Gastrocnemius medialis (tissue), 4 donors: Measurements from ENCODE around the gene TAF7. TPM values are rescaled to one million over a fixed set of nuclear protein-coding genes. Genes with fewer than 3 reads are reported as not detected.
"Not testable (repeated sequence)": the region's sequence is repeated elsewhere in the genome, so short reads cannot be mapped to it uniquely, and the experiment has no call there.

ENCODE experiments used
- ATAC-seq, 2 donors: fragments of 150-250 bp; one replicate each; pipeline ENCODE4 v1.9.1; 2016
- DNase-seq, 2 donors: peaks; one replicate each; pipeline ENCODE4 v3.0.0-alpha.2; 2019
- H3K27ac ChIP-seq, 4 donors: fragments of 200-600 bp; sonication (generic); 1 replicate in 1 of 4; 2 replicates in 3 of 4; pipeline ENCODE4 v1.5.1; 2016 to 2018; ENCODE audit warnings: mild to moderate bottlenecking in 2 of 4, moderate library complexity in 1 of 4
- H3K27me3 ChIP-seq, 3 donors: fragments of 200-600 bp; sonication (generic) in 2 of 3; 1 replicate in 1 of 3; 2 replicates in 2 of 3; pipeline versions ENCODE4 v1.5.1 to v1.6.0; 2016 to 2019; ENCODE audit warnings: mild to moderate bottlenecking in 1 of 3, moderate library complexity in 1 of 3
- H3K36me3 ChIP-seq, 2 donors: fragments of 200-600 bp; sonication (generic) in 1 of 2; one replicate each; pipeline ENCODE4 v1.5.1; 2017 to 2018
- H3K4me1 ChIP-seq, 2 donors: fragments of 200-600 bp; sonication (generic) in 1 of 2; one replicate each; pipeline ENCODE4 v1.5.1; 2016 to 2017; ENCODE audit warnings: mild to moderate bottlenecking in 2 of 2
- H3K4me3 ChIP-seq, 4 donors: fragments of 200-600 bp; sonication (generic) in 3 of 4; 1 replicate in 1 of 4; 2 replicates in 3 of 4; pipeline ENCODE4 v1.5.1; 2016 to 2019; ENCODE audit warnings: mild to moderate bottlenecking in 2 of 4
- H3K9me3 ChIP-seq, 3 donors: fragments of 200-600 bp; sonication (generic) in 2 of 3; 1 replicate in 1 of 3; 2 replicates in 2 of 3; pipeline ENCODE4 v1.5.1; 2016 to 2019
- POLR2A ChIP-seq, 2 donors: fragments of 450-650 bp; IDR thresholded peaks; one replicate each; pipeline ENCODE4 v1.6.1; 2017; ENCODE audit warnings: antibody characterized with exemption in 2 of 2, mild to moderate bottlenecking in 2 of 2, moderate library complexity in 2 of 2
- in situ Hi-C, 4 donors: fragments of 200-750 bp; cut with MboI; loops; one replicate each; pipeline versions ENCODE4 v1.15.0 to v1.8.0; 2017; ENCODE audit warnings: low sequenced_read_pairs in 4 of 4
- intact Hi-C: fragments of 100-400 bp; cut with DNase I; formaldehyde crosslinking; loops from one replicate; pipeline ENCODE4 v1.15.1; 2023; ENCODE audit warnings: low total_unique reads
- total RNA-seq, 4 donors: library from RNA; depleted of rRNA; stranded (reverse); fragments of >200 nt; gene quantifications; one replicate each; pipeline versions ENCODE4 v1.1.0 to v1.2.3, GENCODE V29; 2016
- TF ChIP-seq, protein P1 (sequence below), 5 experiments: fragments of 450-650 bp in 3 of 5; fragments of 200-600 bp in 2 of 5; sonication (generic) in 2 of 5; IDR thresholded peaks in 4 of 5; conservative IDR thresholded peaks in 1 of 5; 1 replicate in 4 of 5; 2 replicates in 1 of 5; pipeline ENCODE4 v1.5.1; 2016 to 2019; ENCODE audit warnings: antibody characterized with exemption in 5 of 5, mild to moderate bottlenecking in 3 of 5, moderate library complexity in 3 of 5

Gene TAF7
- total RNA-seq, 4 donors from 2014 or later: 60.9 to 91.2 (median 79.8) TPM

DNA sequence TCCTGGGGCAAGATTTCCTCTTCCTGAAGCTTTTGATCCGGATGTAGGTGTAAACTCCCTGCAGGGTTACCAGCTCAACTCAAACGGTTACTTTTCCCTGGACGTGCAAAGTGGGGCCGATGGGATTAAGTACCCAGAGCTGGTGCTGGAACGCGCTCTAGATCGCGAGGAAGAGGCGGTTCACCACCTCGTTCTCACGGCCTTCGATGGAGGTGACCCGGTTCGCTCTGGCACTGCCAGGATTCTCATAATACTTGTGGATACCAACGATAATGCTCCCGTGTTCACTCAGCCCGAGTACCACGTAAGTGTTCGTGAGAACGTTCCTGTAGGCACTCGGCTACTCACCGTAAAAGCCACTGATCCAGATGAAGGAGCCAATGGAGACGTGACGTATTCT is 35.1 kb upstream of the TAF7 start:
- Histone ChIP-seq H3K4me3 (peak overlapping the region in 3 of 4 donors; percentile 35 to 58 (median 48)), H3K9me3 (peaks cover 0 to 12% (median 3%) of the 10 kb centered on the region in 3 donors), H3K27me3 (peaks cover 0 to 30% (median 15%) of the 10 kb centered on the region in 3 donors), H3K36me3 (no peaks in the 10 kb centered on the region), H3K4me1 (peaks cover 0 to 6% of the 10 kb centered on the region in 2 donors), H3K27ac (no peak overlapping the region)
- in situ Hi-C loops: no loop called here
- ATAC-seq: no peak
- TF ChIP-seq POLR2A (IDR thresholded peaks at IDR 0.05): no peak
- TF ChIP-seq, protein P1, sequence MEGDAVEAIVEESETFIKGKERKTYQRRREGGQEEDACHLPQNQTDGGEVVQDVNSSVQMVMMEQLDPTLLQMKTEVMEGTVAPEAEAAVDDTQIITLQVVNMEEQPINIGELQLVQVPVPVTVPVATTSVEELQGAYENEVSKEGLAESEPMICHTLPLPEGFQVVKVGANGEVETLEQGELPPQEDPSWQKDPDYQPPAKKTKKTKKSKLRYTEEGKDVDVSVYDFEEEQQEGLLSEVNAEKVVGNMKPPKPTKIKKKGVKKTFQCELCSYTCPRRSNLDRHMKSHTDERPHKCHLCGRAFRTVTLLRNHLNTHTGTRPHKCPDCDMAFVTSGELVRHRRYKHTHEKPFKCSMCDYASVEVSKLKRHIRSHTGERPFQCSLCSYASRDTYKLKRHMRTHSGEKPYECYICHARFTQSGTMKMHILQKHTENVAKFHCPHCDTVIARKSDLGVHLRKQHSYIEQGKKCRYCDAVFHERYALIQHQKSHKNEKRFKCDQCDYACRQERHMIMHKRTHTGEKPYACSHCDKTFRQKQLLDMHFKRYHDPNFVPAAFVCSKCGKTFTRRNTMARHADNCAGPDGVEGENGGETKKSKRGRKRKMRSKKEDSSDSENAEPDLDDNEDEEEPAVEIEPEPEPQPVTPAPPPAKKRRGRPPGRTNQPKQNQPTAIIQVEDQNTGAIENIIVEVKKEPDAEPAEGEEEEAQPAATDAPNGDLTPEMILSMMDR (IDR thresholded peaks at IDR 0.05 in 4 of 5, conservative IDR thresholded peaks at IDR 0.05 in 1 of 5): no peak
- intact Hi-C loops: no loop called here
- DNase-seq: no peak

DNA sequence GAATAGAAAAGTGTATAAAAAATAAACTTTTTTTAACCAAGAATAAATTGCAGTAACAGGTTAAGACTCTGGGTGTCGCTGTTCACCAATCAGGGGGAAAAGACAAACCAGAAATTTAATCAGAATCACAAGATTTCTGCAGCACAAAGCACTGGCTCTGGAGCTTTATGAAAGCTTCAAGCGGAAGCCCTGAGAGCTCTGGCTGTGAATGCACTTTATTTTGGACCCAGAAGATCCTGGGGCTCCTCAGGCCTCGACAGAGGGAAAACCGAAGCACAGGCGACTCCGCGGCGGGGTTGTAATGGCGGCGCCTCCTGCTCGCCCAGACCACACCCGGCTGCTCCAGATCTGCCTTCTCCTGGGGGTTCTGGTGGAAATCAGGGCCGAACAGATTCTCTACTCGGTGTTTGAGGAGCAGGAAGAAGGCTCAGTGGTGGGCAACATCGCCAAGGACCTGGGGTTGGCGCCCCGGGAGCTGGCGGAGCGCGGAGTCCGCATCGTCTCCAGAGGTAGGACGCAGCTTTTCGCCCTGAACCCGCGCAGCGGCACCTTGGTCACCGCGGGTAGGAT is 34.4 kb upstream of the TAF7 start, which contains the start of gene PCDHGA4:
PCDHGA4 (plus strand) TSS at position 122 of the 570 bp plus-strand sequence; CDS start at position 209, 87 bp downstream.
- ATAC-seq: no peak
- H3K4me1 ChIP-seq: peaks cover 0 to 6% of the 10 kb centered on the region in 2 donors
- H3K27ac ChIP-seq: peak within 1 kb of the TSS; percentile 39 to 59 (median 53)
- no peaks in the 10 kb centered on the region for H3K36me3 ChIP-seq
- no peak for TF ChIP-seq POLR2A (IDR thresholded peaks at IDR 0.05)
- TF ChIP-seq, protein P1 (IDR thresholded peaks at IDR 0.05 in 4 of 5, conservative IDR thresholded peaks at IDR 0.05 in 1 of 5): peak in 4 of 5 experiments; percentile 34 to 65 (median 38)
- intact Hi-C loops (no loop called here), in situ Hi-C loops (no loop called here)
- peak within 1 kb of the TSS; percentile 35 to 58 (median 42) for H3K4me3 ChIP-seq
- peaks cover 0 to 7% (median 3%) of the 10 kb centered on the region in 3 donors for H3K9me3 ChIP-seq
- H3K27me3 ChIP-seq: peaks cover 0 to 26% (median 10%) of the 10 kb centered on the region in 3 donors
- no peak for DNase-seq

DNA sequence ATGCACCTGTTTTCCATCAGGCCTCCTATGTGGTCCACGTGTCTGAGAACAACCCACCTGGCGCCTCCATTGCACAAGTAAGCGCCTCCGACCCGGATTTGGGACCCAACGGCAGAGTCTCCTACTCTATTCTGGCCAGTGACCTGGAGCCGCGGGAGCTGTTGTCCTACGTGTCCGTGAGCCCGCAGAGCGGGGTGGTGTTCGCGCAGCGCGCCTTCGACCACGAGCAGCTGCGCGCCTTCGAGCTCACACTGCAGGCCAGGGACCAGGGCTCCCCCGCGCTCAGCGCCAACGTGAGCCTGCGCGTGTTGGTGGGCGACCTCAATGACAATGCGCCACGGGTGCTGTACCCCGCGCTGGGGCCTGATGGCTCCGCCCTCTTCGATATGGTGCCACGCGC is 31.0 kb upstream of the TAF7 start:
- no peak for TF ChIP-seq POLR2A (IDR thresholded peaks at IDR 0.05)
- TF ChIP-seq, protein P1 (IDR thresholded peaks at IDR 0.05 in 4 of 5, conservative IDR thresholded peaks at IDR 0.05 in 1 of 5): no peak
- no peak overlapping the region for H3K27ac ChIP-seq
- H3K4me1 ChIP-seq: no peaks in the 10 kb centered on the region
- intact Hi-C loops: no loop called here
- DNase-seq (no peak), ATAC-seq (no peak)
- in situ Hi-C loops: no loop called here
- H3K9me3 ChIP-seq: peaks cover 0 to 7% (median 3%) of the 10 kb centered on the region in 3 donors
- H3K36me3 ChIP-seq: no peaks in the 10 kb centered on the region
- H3K4me3 ChIP-seq: no peak overlapping the region
- peaks cover 0 to 28% (median 9%) of the 10 kb centered on the region in 3 donors for H3K27me3 ChIP-seq

DNA sequence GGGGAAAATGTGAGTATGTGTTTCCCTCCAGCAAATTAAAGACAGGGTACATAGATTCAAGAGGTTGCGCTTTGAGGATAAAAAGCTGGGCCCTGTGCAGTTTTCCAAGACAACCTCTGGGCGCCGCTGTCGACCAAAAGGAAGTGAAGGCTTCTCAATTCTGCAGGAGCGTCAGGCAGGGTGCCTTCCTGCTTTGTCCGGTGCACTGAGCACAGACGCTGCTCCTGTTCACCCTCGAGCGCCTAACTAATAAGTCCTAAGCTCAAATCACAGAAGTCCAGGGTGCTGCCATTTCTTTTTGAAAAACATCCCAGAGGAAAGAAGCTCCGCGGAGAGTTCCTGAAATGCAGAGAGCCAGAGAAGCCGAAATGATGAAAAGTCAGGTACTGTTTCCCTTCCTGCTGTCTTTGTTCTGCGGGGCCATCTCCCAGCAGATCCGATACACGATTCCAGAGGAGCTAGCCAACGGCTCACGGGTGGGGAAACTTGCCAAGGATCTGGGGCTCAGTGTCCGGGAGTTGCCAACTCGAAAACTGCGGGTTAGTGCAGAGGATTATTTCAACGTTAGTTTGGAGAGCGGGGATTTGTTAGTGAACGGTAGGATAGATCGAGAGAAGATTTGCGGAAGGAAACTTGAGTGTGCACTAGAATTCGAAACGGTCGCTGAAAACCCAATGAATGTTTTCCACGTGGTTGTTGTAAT is 29.5 kb upstream of the TAF7 start, which contains the start of gene PCDHGB1:
PCDHGB1 (plus strand) TSS at position 183 of the 703 bp plus-strand sequence; CDS start at position 345, 162 bp downstream.
- Histone ChIP-seq H3K4me1 (no peaks in the 10 kb centered on the region), H3K27ac (peak within 1 kb of the TSS in 1 of 4 donors; percentile 29), H3K36me3 (no peaks in the 10 kb centered on the region), H3K9me3 (peaks cover 0 to 3% (median 3%) of the 10 kb centered on the region in 3 donors), H3K4me3 (peak within 1 kb of the TSS; percentile 14 to 31 (median 27)), H3K27me3 (peaks cover 0 to 26% (median 9%) of the 10 kb centered on the region in 3 donors)
- in situ Hi-C loops (loop anchor here in 1 of 4 donors (10.0 kb wide), 1 partner anchor 215 kb away; no protein-coding TSS in a partner anchor), intact Hi-C loops (no loop called here)
- peak; percentile 42 to 87 for ATAC-seq
- TF ChIP-seq POLR2A (IDR thresholded peaks at IDR 0.05): no peak
- TF ChIP-seq, protein P1 (IDR thresholded peaks at IDR 0.05 in 4 of 5, conservative IDR thresholded peaks at IDR 0.05 in 1 of 5): peak in 4 of 5 experiments; percentile 18 to 53 (median 38)
- peak in 1 of 2 donors; percentile 42 for DNase-seq

DNA sequence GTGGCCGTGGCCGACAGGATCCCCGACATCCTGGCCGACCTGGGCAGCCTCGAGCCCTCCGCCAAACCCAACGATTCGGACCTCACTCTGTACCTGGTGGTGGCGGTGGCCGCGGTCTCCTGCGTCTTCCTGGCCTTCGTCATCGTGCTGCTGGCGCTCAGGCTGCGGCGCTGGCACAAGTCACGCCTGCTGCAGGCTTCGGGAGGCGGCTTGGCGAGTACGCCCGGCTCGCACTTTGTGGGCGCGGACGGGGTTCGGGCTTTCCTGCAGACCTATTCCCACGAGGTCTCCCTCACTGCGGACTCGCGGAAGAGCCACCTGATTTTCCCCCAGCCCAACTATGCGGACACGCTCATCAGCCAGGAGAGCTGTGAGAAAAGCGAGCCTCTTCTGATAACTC is 25.4 kb upstream of the TAF7 start:
- H3K4me1 ChIP-seq, H3K36me3 ChIP-seq, ATAC-seq, DNase-seq, H3K9me3 ChIP-seq, intact Hi-C loops, H3K27ac ChIP-seq, H3K4me3 ChIP-seq, H3K27me3 ChIP-seq: not testable (repeated sequence)
- in situ Hi-C loops: loop anchor here in 1 of 4 donors (10.0 kb wide), 1 partner anchor 219 kb away; no protein-coding TSS in a partner anchor
